Panc1 (cell line): ENCODE data around the gene LRP4. TPM values are rescaled to one million over a fixed set of nuclear protein-coding genes. Genes with fewer than 3 reads are reported as not detected.

Source experiments
- ATAC-seq: fragments of 200-7000 bp; cut with Tn5 transposase; 2 replicates; pipeline ENCODE4 v1.9.1; 2020; ENCODE audit warnings: mild to moderate bottlenecking, moderate library complexity
- BruUV-seq: library from RNA; stranded (reverse); fragments of 400-500 nt; replicated peaks from 2 replicates; lab custom pipeline; 2021; lab: Mats Ljungman, UMichigan
- CTCF ChIA-PET: fragments of 300-600 bp; sonication (Branson Sonifier 250); formaldehyde crosslinking; loops from one replicate; lab custom pipeline; 2022; ENCODE audit warnings: antibody characterized with exemption; lab: Charles Lee
- POLR2A ChIA-PET: fragments of 300-600 bp; sonication (Branson Sonifier 250); formaldehyde crosslinking; loops from one replicate; lab custom pipeline; 2022; ENCODE audit warnings: antibody characterized with exemption; lab: Charles Lee
- DNase-seq: peaks from one replicate; pipeline ENCODE4 v3.0.0-alpha.2; 2010; ENCODE audit warnings: low read depth, low spot score
- H3K27ac ChIP-seq: 2 replicates; pipeline ENCODE4 v1.5.1; 2011; ENCODE audit warnings: mild to moderate bottlenecking, low read length, inconsistent platforms
- H3K27me3 ChIP-seq: fragments of 200-500 bp; sonication (Bioruptor generic); 2 replicates; pipeline ENCODE4 v1.6.0; 2014; ENCODE audit warnings: low read length, inconsistent platforms; ENCODE audit not compliant: control insufficient read depth, insufficient read depth
- H3K36me3 ChIP-seq: fragments of 200-500 bp; sonication (Bioruptor generic); 2 replicates; pipeline ENCODE4 v1.5.1; 2014; ENCODE audit warnings: inconsistent platforms, mild to moderate bottlenecking, low read length, moderate library complexity; ENCODE audit not compliant: control insufficient read depth, insufficient read depth
- H3K4me1 ChIP-seq: 2 replicates; pipeline ENCODE4 v1.5.1; 2011; ENCODE audit warnings: inconsistent platforms, mild to moderate bottlenecking, low read length, moderate library complexity; ENCODE audit not compliant: control insufficient read depth, insufficient read depth
- H3K4me3 ChIP-seq, 2 experiments: 2 replicates each; pipeline ENCODE4 v1.5.1; 2011 to 2012; ENCODE audit warnings: low read depth in 2 of 2, low read length in 2 of 2, mild to moderate bottlenecking in 2 of 2, inconsistent platforms in 1 of 2, moderate library complexity in 1 of 2
- H3K9me3 ChIP-seq: fragments of 200-500 bp; sonication (Bioruptor generic); 2 replicates; pipeline ENCODE4 v1.5.1; 2014; ENCODE audit warnings: low read depth, mild to moderate bottlenecking, inconsistent platforms, low read length, moderate library complexity; ENCODE audit not compliant: control insufficient read depth, insufficient read depth
- CTCF ChIP-seq: fragments of 450-650 bp; IDR thresholded peaks from 2 replicates; pipeline ENCODE4 v1.5.1; 2017; ENCODE audit warnings: mild to moderate bottlenecking
- POLR2AphosphoS5 ChIP-seq: IDR thresholded peaks from 2 replicates; pipeline ENCODE4 v1.6.1; 2012; ENCODE audit warnings: mild to moderate bottlenecking, low read depth, low read length, moderate library complexity
- REST ChIP-seq, 2 experiments: IDR thresholded peaks; 2 replicates each; pipeline ENCODE4 v1.6.1; 2011 to 2012; ENCODE audit warnings: low read depth in 2 of 2, control low read depth in 1 of 2, low read length in 1 of 2, mild to moderate bottlenecking in 1 of 2, moderate library complexity in 1 of 2; ENCODE audit not compliant: insufficient read depth in 1 of 2
- SIN3A ChIP-seq: IDR thresholded peaks from 2 replicates; pipeline ENCODE4 v1.6.1; 2012; ENCODE audit warnings: low read depth, mild to moderate bottlenecking, low read length, moderate library complexity, borderline replicate concordance; ENCODE audit not compliant: insufficient read depth
- TCF7L2 ChIP-seq: IDR thresholded peaks from 2 replicates; pipeline ENCODE4 v1.6.1; 2011; ENCODE audit warnings: mild to moderate bottlenecking, low read depth, low read length, inconsistent platforms
- in situ Hi-C: cut with HindIII; loops from 2 replicates; pipeline ENCODE4 v1.10.0; 2016; ENCODE audit warnings: low sequenced_read_pairs, low pct_unique_long_range_greater_than_20kb
- intact Hi-C: fragments of 100-400 bp; cut with micrococcal nuclease; formaldehyde crosslinking; loops from one replicate; pipeline ENCODE4 v1.10.0; 2022; ENCODE audit not compliant: unreplicated experiment
- total RNA-seq: library from RNA; stranded (reverse); gene quantifications from one replicate; pipeline ENCODE4 v1.2.1, GENCODE V29; 2021; ENCODE audit not compliant: unreplicated experiment

LRP4 gene
- total RNA-seq, 1 experiment from 2014 or later: 11.7 TPM

GRCh38 chr11:46888636-46889035 is 29.7 kb downstream of the LRP4 start:
- POLR2A ChIA-PET: no interaction called here
- ATAC-seq (no peak), DNase-seq (no peak)
- no peaks in the 10 kb centered on the region for H3K27me3 ChIP-seq
- BruUV-seq: no TSS peak
- TF ChIP-seq TCF7L2 (no peak), CTCF (no peak), SIN3A (no peak), REST (IDR thresholded peaks at IDR 0.05; ENCODE audit: insufficient read depth in 1 of 2, low read depth in 2 of 2, low read length in 1 of 2) (no peak), POLR2AphosphoS5 (no peak)
- intact Hi-C loops (loop anchor here (1.0 kb wide), 2 partner anchors 265 to 273 kb away; no protein-coding TSS in a partner anchor), in situ Hi-C loops (no loop called here)
- no peaks in the 10 kb centered on the region for H3K9me3 ChIP-seq
- no peaks in the 10 kb centered on the region for H3K4me1 ChIP-seq
- no peaks in the 10 kb centered on the region for H3K36me3 ChIP-seq
- H3K27ac ChIP-seq: no peak overlapping the region
- CTCF ChIA-PET: interaction anchor here (0.7 kb wide), 1 partner anchor 192 kb away, joined by 3 read pairs; no protein-coding TSS in a partner anchor
- H3K4me3 ChIP-seq: no peak overlapping the region

- no peaks in the 10 kb centered on the region for H3K4me1 ChIP-seq
- H3K4me3 ChIP-seq: no peak overlapping the region
- no peaks in the 10 kb centered on the region for H3K27me3 ChIP-seq
- no TSS peak for BruUV-seq
- ATAC-seq (no peak), DNase-seq (no peak)
- ChIA-PET POLR2A (no interaction called here), CTCF (no interaction called here)
- intact Hi-C loops (no loop called here), in situ Hi-C loops (no loop called here)
- no peaks in the 10 kb centered on the region for H3K9me3 ChIP-seq
- no peak for TF ChIP-seq CTCF
- no peak for TF ChIP-seq REST (IDR thresholded peaks at IDR 0.05; ENCODE audit: insufficient read depth in 1 of 2, low read depth in 2 of 2, low read length in 1 of 2)
- TF ChIP-seq TCF7L2: no peak
- TF ChIP-seq SIN3A: no peak
- TF ChIP-seq POLR2AphosphoS5: no peak
- H3K36me3 ChIP-seq: no peaks in the 10 kb centered on the region
- H3K27ac ChIP-seq: no peak overlapping the region
These were observed 32.1 kb downstream of the LRP4 start for GRCh38 chr11:46886211-46886610.
